Thyroid gland (tissue), 4 donors: ENCODE data around the gene ERMP1.

ENCODE experiments used
- POLR2A ChIP-seq, 2 donors: fragments of 450-650 bp; IDR thresholded peaks; one replicate each; pipeline ENCODE4 v1.6.1; 2017; ENCODE audit warnings: antibody characterized with exemption in 2 of 2, mild to moderate bottlenecking in 2 of 2, moderate library complexity in 1 of 2
- TF ChIP-seq, protein P1 (sequence below), 6 experiments: fragments of 200-600 bp in 3 of 6; fragments of 450-650 bp in 3 of 6; sonication (generic) in 3 of 6; IDR thresholded peaks; one replicate each; pipeline ENCODE4 v1.5.1; 2016 to 2019; ENCODE audit warnings: antibody characterized with exemption in 6 of 6, mild to moderate bottlenecking in 2 of 6, inconsistent platforms in 1 of 6, moderate library complexity in 1 of 6

DNA sequence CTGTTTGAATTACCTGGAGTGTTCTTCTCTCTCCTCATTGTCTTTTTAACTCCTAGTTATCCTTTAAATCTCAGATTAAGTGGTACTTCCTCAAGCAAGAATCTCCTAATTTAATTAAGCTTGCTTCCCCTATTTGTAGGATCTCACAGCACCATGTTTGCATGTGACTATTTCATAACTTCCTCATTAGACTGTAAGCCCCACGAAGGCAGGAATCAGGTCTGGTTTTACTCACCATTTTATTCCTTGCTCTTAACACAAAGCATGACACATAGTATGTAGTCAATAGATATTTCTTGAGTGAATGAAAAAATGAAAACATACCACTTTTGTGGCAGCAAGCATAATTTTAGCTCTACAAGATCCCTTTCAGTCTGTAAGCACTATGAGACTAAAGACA lies 1.3 kb upstream of the ERMP1 start:
- no peak for TF ChIP-seq POLR2A (IDR thresholded peaks at IDR 0.05)
- TF ChIP-seq, protein P1, sequence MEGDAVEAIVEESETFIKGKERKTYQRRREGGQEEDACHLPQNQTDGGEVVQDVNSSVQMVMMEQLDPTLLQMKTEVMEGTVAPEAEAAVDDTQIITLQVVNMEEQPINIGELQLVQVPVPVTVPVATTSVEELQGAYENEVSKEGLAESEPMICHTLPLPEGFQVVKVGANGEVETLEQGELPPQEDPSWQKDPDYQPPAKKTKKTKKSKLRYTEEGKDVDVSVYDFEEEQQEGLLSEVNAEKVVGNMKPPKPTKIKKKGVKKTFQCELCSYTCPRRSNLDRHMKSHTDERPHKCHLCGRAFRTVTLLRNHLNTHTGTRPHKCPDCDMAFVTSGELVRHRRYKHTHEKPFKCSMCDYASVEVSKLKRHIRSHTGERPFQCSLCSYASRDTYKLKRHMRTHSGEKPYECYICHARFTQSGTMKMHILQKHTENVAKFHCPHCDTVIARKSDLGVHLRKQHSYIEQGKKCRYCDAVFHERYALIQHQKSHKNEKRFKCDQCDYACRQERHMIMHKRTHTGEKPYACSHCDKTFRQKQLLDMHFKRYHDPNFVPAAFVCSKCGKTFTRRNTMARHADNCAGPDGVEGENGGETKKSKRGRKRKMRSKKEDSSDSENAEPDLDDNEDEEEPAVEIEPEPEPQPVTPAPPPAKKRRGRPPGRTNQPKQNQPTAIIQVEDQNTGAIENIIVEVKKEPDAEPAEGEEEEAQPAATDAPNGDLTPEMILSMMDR (IDR thresholded peaks at IDR 0.05), result no peak
